ENCODE data around the gene GNAZ.

GRCh38 chr22:23109079-23109347 is 38.7 kb downstream of the GNAZ start:
- TF ChIP-seq CTCF (IDR thresholded peaks at IDR 0.05) (no peak), ZFX (IDR thresholded peaks at IDR 0.05; ENCODE audit: borderline replicate concordance) (no peak)
